HEK293 (cell line): ENCODE data around the gene SKI.

Source experiments
- CTCF ChIA-PET: fragments of 350-600 bp; formaldehyde crosslinking; extraction: SDS; loops from one replicate; lab custom pipeline; 2021; ENCODE audit warnings: antibody characterized with exemption; lab: Yijun Ruan, JAX
- POLR2A ChIA-PET: fragments of 300-600 bp; formaldehyde crosslinking; extraction: SDS; loops from one replicate; lab custom pipeline; 2020; ENCODE audit warnings: antibody characterized with exemption, inconsistent platforms; lab: Yijun Ruan, JAX
- H3K27ac ChIP-seq: fragments of 200-500 bp; sonication (Bioruptor generic); 2 replicates; pipeline ENCODE4 v1.5.1; 2014; ENCODE audit warnings: low read depth, low read length, control low read depth, inconsistent platforms; ENCODE audit errors: extremely low read depth
- H3K36me3 ChIP-seq, 2 experiments: fragments of 200-500 bp in 1 of 2; sonication (Bioruptor generic) in 1 of 2; 1 replicate in 1 of 2; 2 replicates in 1 of 2; pipeline ENCODE4 v1.5.1; 2014 to 2017; ENCODE audit warnings: inconsistent platforms in 2 of 2, low read length in 2 of 2; ENCODE audit not compliant: control insufficient read depth in 2 of 2, insufficient read depth in 1 of 2
- H3K4me1 ChIP-seq: fragments of 200-500 bp; sonication (Bioruptor generic); 2 replicates; pipeline ENCODE4 v1.5.1; 2014; ENCODE audit warnings: mild to moderate bottlenecking, low read length, inconsistent platforms; ENCODE audit not compliant: control insufficient read depth, insufficient read depth
- H3K4me3 ChIP-seq: 2 replicates; pipeline ENCODE4 v1.5.1; 2011; ENCODE audit warnings: low read depth, mild to moderate bottlenecking, control low read depth, low read length, moderate library complexity
- H3K9me3 ChIP-seq: fragments of 200-500 bp; sonication (Bioruptor generic); 2 replicates; pipeline ENCODE4 v1.5.1; 2014; ENCODE audit warnings: low read depth, low read length, inconsistent platforms; ENCODE audit not compliant: control insufficient read depth, insufficient read depth
- BCL11A ChIP-seq: fragments of 450-650 bp; formaldehyde crosslinking; IDR thresholded peaks from 2 replicates; pipeline ENCODE4 v1.5.1; 2016; ENCODE audit warnings: low read depth, missing biosample characterization, missing genetic modification characterization
- EGR2 ChIP-seq: fragments of 450-650 bp; formaldehyde crosslinking; IDR thresholded peaks from 2 replicates; pipeline ENCODE4 v1.5.1; 2016; ENCODE audit warnings: low read depth, missing biosample characterization, missing genetic modification characterization
- GLIS2 ChIP-seq: fragments of 450-650 bp; formaldehyde crosslinking; IDR thresholded peaks from 2 replicates; pipeline ENCODE4 v1.5.1; 2016; ENCODE audit warnings: missing biosample characterization, missing genetic modification characterization
- KLF1 ChIP-seq: fragments of 450-650 bp; formaldehyde crosslinking; IDR thresholded peaks from 2 replicates; pipeline ENCODE4 v1.5.1; 2016; ENCODE audit warnings: missing biosample characterization, missing genetic modification characterization
- KLF16 ChIP-seq: fragments of 450-650 bp; formaldehyde crosslinking; IDR thresholded peaks from 2 replicates; pipeline ENCODE4 v1.5.1; 2017; ENCODE audit warnings: missing biosample characterization, missing genetic modification characterization
- KLF8 ChIP-seq: fragments of 450-650 bp; formaldehyde crosslinking; IDR thresholded peaks from 2 replicates; pipeline ENCODE4 v1.5.1; 2016; ENCODE audit warnings: missing biosample characterization, missing genetic modification characterization
- SCRT2 ChIP-seq: fragments of 450-650 bp; formaldehyde crosslinking; IDR thresholded peaks from 2 replicates; pipeline ENCODE4 v1.5.1; 2016; ENCODE audit warnings: missing biosample characterization, missing genetic modification characterization
- YY1 ChIP-seq: fragments of 450-650 bp; formaldehyde crosslinking; IDR thresholded peaks from 2 replicates; pipeline ENCODE4 v1.5.1; 2018; ENCODE audit warnings: missing biosample characterization, missing genetic modification characterization
- ZBTB20 ChIP-seq: fragments of 450-650 bp; formaldehyde crosslinking; IDR thresholded peaks from 2 replicates; pipeline ENCODE4 v1.5.1; 2016; ENCODE audit warnings: missing biosample characterization, missing genetic modification characterization
- ZBTB8A ChIP-seq: fragments of 450-650 bp; formaldehyde crosslinking; IDR thresholded peaks from 2 replicates; pipeline ENCODE4 v1.5.1; 2016; ENCODE audit warnings: missing biosample characterization, missing genetic modification characterization
- ZFHX2 ChIP-seq: fragments of 450-650 bp; formaldehyde crosslinking; conservative IDR thresholded peaks from 2 replicates; pipeline ENCODE4 v1.5.1; 2016; ENCODE audit warnings: missing biosample characterization, missing genetic modification characterization
- ZNF138 ChIP-seq: fragments of 450-650 bp; formaldehyde crosslinking; IDR thresholded peaks from 2 replicates; pipeline ENCODE4 v1.5.1; 2016; ENCODE audit warnings: missing biosample characterization, missing genetic modification characterization, borderline replicate concordance
- ZNF155 ChIP-seq: fragments of 450-650 bp; formaldehyde crosslinking; IDR thresholded peaks from 2 replicates; pipeline ENCODE4 v1.5.1; 2016; ENCODE audit warnings: missing biosample characterization, missing genetic modification characterization
- ZNF16 ChIP-seq: fragments of 450-650 bp; formaldehyde crosslinking; IDR thresholded peaks from 2 replicates; pipeline ENCODE4 v1.5.1; 2016; ENCODE audit warnings: low read depth, missing biosample characterization, missing genetic modification characterization
- ZNF223 ChIP-seq: fragments of 450-650 bp; formaldehyde crosslinking; IDR thresholded peaks from 2 replicates; pipeline ENCODE4 v1.5.1; 2016; ENCODE audit warnings: missing biosample characterization, missing genetic modification characterization
- ZNF37A ChIP-seq: fragments of 450-650 bp; IDR thresholded peaks from 2 replicates; pipeline ENCODE4 v1.5.1; 2018; ENCODE audit warnings: missing biosample characterization, missing genetic modification characterization
- ZNF544 ChIP-seq: fragments of 450-650 bp; formaldehyde crosslinking; IDR thresholded peaks from 2 replicates; pipeline ENCODE4 v1.5.0; 2017; ENCODE audit warnings: missing biosample characterization, missing genetic modification characterization
- ZNF600 ChIP-seq: fragments of 450-650 bp; formaldehyde crosslinking; IDR thresholded peaks from 2 replicates; pipeline ENCODE4 v1.5.1; 2016; ENCODE audit warnings: missing biosample characterization, missing genetic modification characterization
- ZNF621 ChIP-seq: fragments of 450-650 bp; formaldehyde crosslinking; IDR thresholded peaks from 2 replicates; pipeline ENCODE4 v1.5.1; 2017; ENCODE audit warnings: missing biosample characterization, missing genetic modification characterization
- ZNF707 ChIP-seq: fragments of 450-650 bp; formaldehyde crosslinking; IDR thresholded peaks from 2 replicates; pipeline ENCODE4 v1.5.1; 2016; ENCODE audit warnings: missing biosample characterization, missing genetic modification characterization
- ZNF76 ChIP-seq: fragments of 450-650 bp; formaldehyde crosslinking; IDR thresholded peaks from 2 replicates; pipeline ENCODE4; 2016; ENCODE audit warnings: low read depth, missing biosample characterization, missing genetic modification characterization, borderline replicate concordance
- ZNF791 ChIP-seq: fragments of 450-650 bp; formaldehyde crosslinking; IDR thresholded peaks from 2 replicates; pipeline ENCODE4 v1.5.1; 2016; ENCODE audit warnings: missing biosample characterization, missing genetic modification characterization
- ZNF830 ChIP-seq: fragments of 450-650 bp; IDR thresholded peaks from 2 replicates; pipeline ENCODE4 v1.5.0; 2018; ENCODE audit warnings: missing biosample characterization, missing genetic modification characterization, low read depth, mild to moderate bottlenecking, moderate library complexity
- TF ChIP-seq, protein P1 (sequence below): fragments of 450-650 bp; formaldehyde crosslinking; IDR thresholded peaks from 2 replicates; pipeline ENCODE4 v1.5.1; 2016; ENCODE audit warnings: missing biosample characterization, missing genetic modification characterization
- TF ChIP-seq, protein P2 (sequence below): fragments of 450-650 bp; IDR thresholded peaks from 2 replicates; pipeline ENCODE4 v1.5.1; 2018; ENCODE audit warnings: missing biosample characterization, mild to moderate bottlenecking, missing genetic modification characterization
- TF ChIP-seq, protein P3 (sequence below): fragments of 450-650 bp; formaldehyde crosslinking; IDR thresholded peaks from 2 replicates; pipeline ENCODE4 v1.5.1; 2016; ENCODE audit warnings: missing biosample characterization, missing genetic modification characterization
- TF ChIP-seq, protein P4 (sequence below): fragments of 450-650 bp; formaldehyde crosslinking; IDR thresholded peaks from 2 replicates; pipeline ENCODE4 v1.5.1; 2016; ENCODE audit warnings: missing biosample characterization, missing genetic modification characterization
- TF ChIP-seq, protein P5 (sequence below): fragments of 450-650 bp; formaldehyde crosslinking; IDR thresholded peaks from 2 replicates; pipeline ENCODE4 v1.5.1; 2017; ENCODE audit warnings: missing biosample characterization, mild to moderate bottlenecking, missing genetic modification characterization, moderate library complexity

Gene SKI

DNA sequence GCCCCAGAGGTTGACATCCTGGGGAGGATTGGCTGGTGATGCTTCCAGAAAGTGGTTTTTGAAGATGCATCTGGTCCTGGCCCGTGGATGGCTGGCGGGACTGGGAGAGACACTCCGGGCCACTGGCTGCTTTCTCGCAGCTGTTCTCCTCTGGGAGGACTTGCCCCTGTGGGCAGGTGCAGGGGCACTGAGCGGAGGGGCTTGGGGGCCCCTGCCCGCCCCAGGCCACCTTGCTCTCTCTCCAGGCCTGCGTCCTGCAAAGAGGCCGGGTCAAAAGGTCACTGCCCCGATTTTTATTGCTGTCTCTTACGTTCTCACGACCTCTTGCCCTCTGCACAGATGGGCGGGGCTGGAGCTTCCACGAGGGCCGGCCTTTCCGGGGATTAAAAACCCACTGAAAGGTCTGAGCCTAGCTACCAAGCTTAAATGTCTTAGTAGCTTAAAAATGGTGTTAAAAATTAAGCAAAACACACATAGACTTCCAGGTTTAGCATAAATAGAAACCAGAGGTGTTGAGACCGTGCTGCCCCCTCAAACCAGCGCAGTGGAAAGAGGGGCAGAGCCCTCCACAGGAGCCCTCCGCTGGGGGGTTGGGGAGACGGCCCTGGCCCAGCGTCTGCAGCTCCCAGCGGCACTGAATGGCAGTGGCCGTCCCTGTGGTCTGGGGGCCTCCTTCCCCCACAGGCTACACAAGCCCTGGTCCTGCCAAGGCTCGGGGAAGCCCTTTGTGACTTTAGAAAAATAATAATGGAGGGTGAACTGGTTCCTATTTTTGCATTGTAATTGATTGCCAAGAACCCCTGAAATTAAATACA lies 43.9 kb downstream of the SKI start:
- ChIA-PET CTCF (no interaction called here), POLR2A (interaction anchor here (0.6 kb wide), 1 partner anchor 541 kb away, joined by 5 read pairs; no protein-coding TSS in a partner anchor)
- peaks cover 0 to 23% of the 10 kb centered on the region in 2 experiments; a peak in 1 of 3 replicates for H3K36me3 ChIP-seq
- H3K4me1 ChIP-seq: peaks cover 18% of the 10 kb centered on the region
- no peak overlapping the region for H3K4me3 ChIP-seq
- no peak overlapping the region for H3K27ac ChIP-seq
- H3K9me3 ChIP-seq: no peaks in the 10 kb centered on the region
- TF ChIP-seq ZNF223: no peak
- TF ChIP-seq ZNF791 (tag by site-specific recombination): no peak
- peak; percentile 64; the same call in 1 of the 2 replicates for TF ChIP-seq BCL11A (tag by site-specific recombination)

DNA sequence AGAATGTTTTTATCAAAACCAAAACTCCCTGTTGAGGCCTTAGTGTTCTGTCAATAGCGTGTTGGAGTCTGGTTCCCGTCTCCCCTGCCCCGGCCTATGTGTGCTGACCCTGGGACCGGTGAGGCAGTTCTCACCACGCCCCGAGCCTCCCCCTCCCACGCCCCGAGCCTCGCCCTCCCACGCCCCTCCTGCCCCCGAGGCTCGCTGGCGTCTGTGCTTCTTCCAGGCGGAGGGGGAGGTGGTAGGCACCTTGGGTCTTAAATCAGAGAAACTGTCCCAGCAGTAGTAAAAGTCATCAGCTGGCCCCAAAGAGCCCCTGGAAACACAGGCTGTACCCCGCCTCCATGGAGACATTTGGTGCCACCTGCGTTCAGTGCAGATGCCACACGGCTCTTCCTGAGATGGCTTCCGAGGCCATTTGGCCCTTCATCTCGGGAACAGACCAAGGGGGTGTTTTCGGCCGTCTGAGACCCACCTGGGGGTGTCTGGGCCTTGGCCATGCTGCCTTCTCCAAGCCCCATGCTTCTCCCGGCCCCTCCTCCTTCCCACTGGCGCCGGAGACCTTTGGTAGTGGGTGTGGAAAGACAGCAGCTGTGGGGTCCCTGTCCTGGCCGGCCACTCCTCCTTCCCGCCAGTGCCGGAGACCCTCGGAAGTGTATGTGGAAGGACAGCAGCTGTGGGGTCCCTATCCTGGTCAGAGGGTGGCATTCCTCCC lies 44.7 kb downstream of the SKI start:
- Histone ChIP-seq H3K4me1 (peaks cover 18% of the 10 kb centered on the region), H3K27ac (no peak overlapping the region), H3K36me3 (peaks cover 0 to 24% of the 10 kb centered on the region in 2 experiments; a peak in 1 of 3 replicates), H3K4me3 (no peak overlapping the region), H3K9me3 (no peaks in the 10 kb centered on the region)
- ChIA-PET POLR2A (interaction anchor here (0.6 kb wide), 1 partner anchor 541 kb away, joined by 5 read pairs; no protein-coding TSS in a partner anchor), CTCF (no interaction called here)
- TF ChIP-seq ZNF76 (tag by site-specific recombination) (no peak), ZNF155 (no peak), YY1 (tag by site-specific recombination) (no peak), ZNF621 (tag by site-specific recombination) (no peak), KLF8 (tag by site-specific recombination) (peak; percentile 81; the same call in 1 of the 2 replicates), ZNF600 (no peak), ZBTB20 (no peak), ZBTB8A (tag by site-specific recombination) (no peak), KLF16 (tag by site-specific recombination) (no peak), ZFHX2 (tag by site-specific recombination) (peak; percentile 74), GLIS2 (tag by site-specific recombination) (no peak), SCRT2 (tag by site-specific recombination) (no peak), ZNF16 (tag by site-specific recombination) (no peak), ZNF37A (tag by site-specific recombination) (no peak), ZNF138 (tag by site-specific recombination) (no peak), EGR2 (tag by site-specific recombination) (peak; percentile 76), KLF1 (tag by site-specific recombination) (peak; percentile 99), ZNF830 (tag by site-specific recombination) (no peak), ZNF707 (tag by site-specific recombination) (no peak), ZNF544 (no peak)
- TF ChIP-seq, protein P1, sequence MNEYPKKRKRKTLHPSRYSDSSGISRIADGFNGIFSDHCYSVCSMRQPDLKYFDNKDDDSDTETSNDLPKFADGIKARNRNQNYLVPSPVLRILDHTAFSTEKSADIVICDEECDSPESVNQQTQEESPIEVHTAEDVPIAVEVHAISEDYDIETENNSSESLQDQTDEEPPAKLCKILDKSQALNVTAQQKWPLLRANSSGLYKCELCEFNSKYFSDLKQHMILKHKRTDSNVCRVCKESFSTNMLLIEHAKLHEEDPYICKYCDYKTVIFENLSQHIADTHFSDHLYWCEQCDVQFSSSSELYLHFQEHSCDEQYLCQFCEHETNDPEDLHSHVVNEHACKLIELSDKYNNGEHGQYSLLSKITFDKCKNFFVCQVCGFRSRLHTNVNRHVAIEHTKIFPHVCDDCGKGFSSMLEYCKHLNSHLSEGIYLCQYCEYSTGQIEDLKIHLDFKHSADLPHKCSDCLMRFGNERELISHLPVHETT (tag by site-specific recombination): no peak
- TF ChIP-seq, protein P2, sequence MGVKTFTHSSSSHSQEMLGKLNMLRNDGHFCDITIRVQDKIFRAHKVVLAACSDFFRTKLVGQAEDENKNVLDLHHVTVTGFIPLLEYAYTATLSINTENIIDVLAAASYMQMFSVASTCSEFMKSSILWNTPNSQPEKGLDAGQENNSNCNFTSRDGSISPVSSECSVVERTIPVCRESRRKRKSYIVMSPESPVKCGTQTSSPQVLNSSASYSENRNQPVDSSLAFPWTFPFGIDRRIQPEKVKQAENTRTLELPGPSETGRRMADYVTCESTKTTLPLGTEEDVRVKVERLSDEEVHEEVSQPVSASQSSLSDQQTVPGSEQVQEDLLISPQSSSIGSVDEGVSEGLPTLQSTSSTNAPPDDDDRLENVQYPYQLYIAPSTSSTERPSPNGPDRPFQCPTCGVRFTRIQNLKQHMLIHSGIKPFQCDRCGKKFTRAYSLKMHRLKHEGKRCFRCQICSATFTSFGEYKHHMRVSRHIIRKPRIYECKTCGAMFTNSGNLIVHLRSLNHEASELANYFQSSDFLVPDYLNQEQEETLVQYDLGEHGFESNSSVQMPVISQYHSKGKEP (tag by site-specific recombination): no peak
- TF ChIP-seq, protein P3, sequence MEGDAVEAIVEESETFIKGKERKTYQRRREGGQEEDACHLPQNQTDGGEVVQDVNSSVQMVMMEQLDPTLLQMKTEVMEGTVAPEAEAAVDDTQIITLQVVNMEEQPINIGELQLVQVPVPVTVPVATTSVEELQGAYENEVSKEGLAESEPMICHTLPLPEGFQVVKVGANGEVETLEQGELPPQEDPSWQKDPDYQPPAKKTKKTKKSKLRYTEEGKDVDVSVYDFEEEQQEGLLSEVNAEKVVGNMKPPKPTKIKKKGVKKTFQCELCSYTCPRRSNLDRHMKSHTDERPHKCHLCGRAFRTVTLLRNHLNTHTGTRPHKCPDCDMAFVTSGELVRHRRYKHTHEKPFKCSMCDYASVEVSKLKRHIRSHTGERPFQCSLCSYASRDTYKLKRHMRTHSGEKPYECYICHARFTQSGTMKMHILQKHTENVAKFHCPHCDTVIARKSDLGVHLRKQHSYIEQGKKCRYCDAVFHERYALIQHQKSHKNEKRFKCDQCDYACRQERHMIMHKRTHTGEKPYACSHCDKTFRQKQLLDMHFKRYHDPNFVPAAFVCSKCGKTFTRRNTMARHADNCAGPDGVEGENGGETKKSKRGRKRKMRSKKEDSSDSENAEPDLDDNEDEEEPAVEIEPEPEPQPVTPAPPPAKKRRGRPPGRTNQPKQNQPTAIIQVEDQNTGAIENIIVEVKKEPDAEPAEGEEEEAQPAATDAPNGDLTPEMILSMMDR (tag by site-specific recombination): no peak
- TF ChIP-seq, protein P4, sequence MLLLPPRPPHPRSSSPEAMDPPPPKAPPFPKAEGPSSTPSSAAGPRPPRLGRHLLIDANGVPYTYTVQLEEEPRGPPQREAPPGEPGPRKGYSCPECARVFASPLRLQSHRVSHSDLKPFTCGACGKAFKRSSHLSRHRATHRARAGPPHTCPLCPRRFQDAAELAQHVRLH (tag by site-specific recombination): no peak
- TF ChIP-seq, protein P5, sequence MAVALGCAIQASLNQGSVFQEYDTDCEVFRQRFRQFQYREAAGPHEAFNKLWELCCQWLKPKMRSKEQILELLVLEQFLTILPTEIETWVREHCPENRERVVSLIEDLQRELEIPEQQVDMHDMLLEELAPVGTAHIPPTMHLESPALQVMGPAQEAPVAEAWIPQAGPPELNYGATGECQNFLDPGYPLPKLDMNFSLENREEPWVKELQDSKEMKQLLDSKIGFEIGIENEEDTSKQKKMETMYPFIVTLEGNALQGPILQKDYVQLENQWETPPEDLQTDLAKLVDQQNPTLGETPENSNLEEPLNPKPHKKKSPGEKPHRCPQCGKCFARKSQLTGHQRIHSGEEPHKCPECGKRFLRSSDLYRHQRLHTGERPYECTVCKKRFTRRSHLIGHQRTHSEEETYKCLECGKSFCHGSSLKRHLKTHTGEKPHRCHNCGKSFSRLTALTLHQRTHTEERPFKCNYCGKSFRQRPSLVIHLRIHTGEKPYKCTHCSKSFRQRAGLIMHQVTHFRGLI: no peak
